Activated T-helper 17 cell treated with anti-CD3 and anti-CD28 coated beads, Interleukin-2, amount 50 U/mL, for 72 hours (primary cell): ENCODE results near the gene GTF2H4. TPM values are rescaled to one million over a fixed set of nuclear protein-coding genes. Genes with fewer than 3 reads are reported as not detected.

ENCODE experiments used
- ATAC-seq: fragments of 150-1000 bp; cut with Tn5 transposase; replicated peaks from 2 replicates; pipeline ENCODE4 v1.10.0; 2021; ENCODE audit warnings: mild to moderate bottlenecking, moderate library complexity
- H3K27ac Mint-ChIP-seq: one replicate; pipeline ENCODE4 v1.8.0; 2022; ENCODE audit warnings: mixed read lengths
- H3K27me3 Mint-ChIP-seq: one replicate; pipeline ENCODE4 v1.8.0; 2022; ENCODE audit warnings: mixed read lengths
- H3K36me3 Mint-ChIP-seq: one replicate; pipeline ENCODE4 v1.8.0; 2022; ENCODE audit warnings: low read depth, mild to moderate bottlenecking, mixed read lengths
- H3K4me1 Mint-ChIP-seq: one replicate; pipeline ENCODE4 v1.8.0; 2022; ENCODE audit warnings: mixed read lengths
- H3K4me3 Mint-ChIP-seq: one replicate; pipeline ENCODE4 v1.8.0; 2022; ENCODE audit warnings: mild to moderate bottlenecking, mixed read lengths
- H3K9me3 Mint-ChIP-seq: one replicate; pipeline ENCODE4 v1.8.0; 2022; ENCODE audit warnings: mixed read lengths
- total RNA-seq, 2 donors: library from RNA; stranded (reverse); gene quantifications; one replicate each; pipeline ENCODE4 v1.2.3, GENCODE V29; 2022

Gene GTF2H4
- total RNA-seq, 2 donors from 2014 or later: 34.3 to 39.9 TPM

DNA sequence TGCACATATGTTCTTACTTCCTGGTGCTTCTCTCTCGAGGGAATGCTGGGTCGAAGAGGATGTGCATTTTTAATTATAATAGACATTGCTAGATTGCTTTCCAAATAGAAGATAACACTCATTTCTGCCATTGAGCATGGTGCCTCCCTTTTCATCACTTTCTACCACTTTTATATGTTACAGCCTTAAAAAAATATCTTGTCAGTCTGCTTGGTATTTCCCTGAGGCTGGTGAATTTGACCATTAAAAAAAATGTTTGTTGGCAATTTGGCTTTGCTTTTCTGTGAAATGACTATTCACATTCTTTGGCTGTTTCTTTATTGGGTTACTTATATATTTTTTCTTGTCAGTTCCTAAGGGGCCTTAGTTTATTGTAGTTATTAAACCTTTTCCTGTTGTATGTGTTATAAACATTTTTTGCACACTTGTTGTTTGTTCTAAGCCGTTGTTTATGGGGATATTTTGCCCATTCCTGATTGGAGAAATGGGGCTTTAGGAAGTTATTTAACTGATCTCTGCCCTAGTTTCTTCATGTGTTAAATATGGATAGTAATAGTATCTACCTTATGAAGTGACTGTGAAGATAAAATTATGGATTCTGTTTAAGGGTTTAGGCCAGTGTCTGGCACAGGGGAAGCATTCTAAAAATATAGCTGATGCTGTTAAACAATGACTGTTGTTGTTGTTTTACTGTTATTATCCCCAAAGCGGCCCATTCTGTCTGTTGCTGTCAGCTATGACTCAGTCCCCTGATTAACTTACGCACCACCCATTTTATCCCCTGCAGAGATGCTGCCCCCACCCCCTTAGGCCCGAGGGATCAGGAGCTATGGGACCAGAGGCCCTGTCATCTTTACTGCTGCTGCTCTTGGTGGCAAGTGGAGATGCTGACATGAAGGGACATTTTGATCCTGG lies 19.8 kb upstream of the GTF2H4 start:
- no peak overlapping the region for H3K27ac Mint-ChIP-seq
- ATAC-seq: no peak
- H3K9me3 Mint-ChIP-seq: no peaks in the 10 kb centered on the region
- H3K27me3 Mint-ChIP-seq: no peaks in the 10 kb centered on the region
- H3K36me3 Mint-ChIP-seq: peaks cover 5% of the 10 kb centered on the region
- H3K4me1 Mint-ChIP-seq: peaks cover 23% of the 10 kb centered on the region
- H3K4me3 Mint-ChIP-seq: no peak overlapping the region

- no peak overlapping the region for H3K4me3 Mint-ChIP-seq
- H3K27ac Mint-ChIP-seq: no peak overlapping the region
- H3K9me3 Mint-ChIP-seq: no peaks in the 10 kb centered on the region
- no peak for ATAC-seq
- peaks cover 5% of the 10 kb centered on the region for H3K36me3 Mint-ChIP-seq
- H3K27me3 Mint-ChIP-seq: no peaks in the 10 kb centered on the region
- H3K4me1 Mint-ChIP-seq: peaks cover 19% of the 10 kb centered on the region
Measured at GRCh38 chr6:30888816-30889495, 19.1 kb upstream of the GTF2H4 start.

DNA sequence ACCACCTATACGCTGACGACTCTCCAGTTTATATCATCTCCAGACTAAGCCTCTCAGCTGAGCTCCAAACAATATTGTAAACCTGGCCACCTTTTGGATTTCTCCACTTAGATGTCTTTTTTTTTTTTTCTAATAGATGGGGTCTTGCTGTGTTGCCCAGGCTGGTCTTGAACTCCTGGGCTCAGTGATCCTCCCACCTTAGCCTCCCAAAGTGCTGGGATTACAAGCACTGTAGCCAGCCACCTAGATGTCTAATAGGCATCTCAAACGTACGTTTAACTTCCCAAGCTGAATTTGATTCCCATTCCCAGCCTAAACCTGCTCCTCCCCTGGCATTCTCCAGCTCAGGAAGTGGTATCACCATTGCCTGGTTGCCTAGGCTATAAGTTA lies 18.5 kb upstream of the GTF2H4 start:
- Mint-ChIP-seq H3K4me1 (peaks cover 19% of the 10 kb centered on the region), H3K27me3 (no peaks in the 10 kb centered on the region), H3K9me3 (no peaks in the 10 kb centered on the region), H3K27ac (peak overlapping the region; percentile 67), H3K36me3 (peaks cover 5% of the 10 kb centered on the region), H3K4me3 (no peak overlapping the region)
- ATAC-seq: no peak

GRCh38 chr6:30889921-30890645 lies 17.9 kb upstream of the GTF2H4 start:
- H3K27ac Mint-ChIP-seq: peak overlapping the region; percentile 67
- H3K4me1 Mint-ChIP-seq: peaks cover 19% of the 10 kb centered on the region
- H3K36me3 Mint-ChIP-seq: peaks cover 5% of the 10 kb centered on the region
- ATAC-seq: no peak
- no peaks in the 10 kb centered on the region for H3K9me3 Mint-ChIP-seq
- no peak overlapping the region for H3K4me3 Mint-ChIP-seq
- H3K27me3 Mint-ChIP-seq: no peaks in the 10 kb centered on the region

- Mint-ChIP-seq H3K4me3 (no peak overlapping the region), H3K27ac (no peak overlapping the region), H3K27me3 (no peaks in the 10 kb centered on the region), H3K9me3 (no peaks in the 10 kb centered on the region), H3K36me3 (peaks cover 5% of the 10 kb centered on the region), H3K4me1 (peaks cover 12% of the 10 kb centered on the region)
- no peak for ATAC-seq
Measured at GRCh38 chr6:30890646-30891449, 17.2 kb upstream of the GTF2H4 start.

GRCh38 chr6:30891450-30891723 lies 16.6 kb upstream of the GTF2H4 start:
- H3K27ac Mint-ChIP-seq: no peak overlapping the region
- H3K4me3 Mint-ChIP-seq: no peak overlapping the region
- no peak for ATAC-seq
- H3K9me3 Mint-ChIP-seq: no peaks in the 10 kb centered on the region
- no peaks in the 10 kb centered on the region for H3K27me3 Mint-ChIP-seq
- H3K36me3 Mint-ChIP-seq: peaks cover 5% of the 10 kb centered on the region
- peaks cover 6% of the 10 kb centered on the region for H3K4me1 Mint-ChIP-seq

DNA sequence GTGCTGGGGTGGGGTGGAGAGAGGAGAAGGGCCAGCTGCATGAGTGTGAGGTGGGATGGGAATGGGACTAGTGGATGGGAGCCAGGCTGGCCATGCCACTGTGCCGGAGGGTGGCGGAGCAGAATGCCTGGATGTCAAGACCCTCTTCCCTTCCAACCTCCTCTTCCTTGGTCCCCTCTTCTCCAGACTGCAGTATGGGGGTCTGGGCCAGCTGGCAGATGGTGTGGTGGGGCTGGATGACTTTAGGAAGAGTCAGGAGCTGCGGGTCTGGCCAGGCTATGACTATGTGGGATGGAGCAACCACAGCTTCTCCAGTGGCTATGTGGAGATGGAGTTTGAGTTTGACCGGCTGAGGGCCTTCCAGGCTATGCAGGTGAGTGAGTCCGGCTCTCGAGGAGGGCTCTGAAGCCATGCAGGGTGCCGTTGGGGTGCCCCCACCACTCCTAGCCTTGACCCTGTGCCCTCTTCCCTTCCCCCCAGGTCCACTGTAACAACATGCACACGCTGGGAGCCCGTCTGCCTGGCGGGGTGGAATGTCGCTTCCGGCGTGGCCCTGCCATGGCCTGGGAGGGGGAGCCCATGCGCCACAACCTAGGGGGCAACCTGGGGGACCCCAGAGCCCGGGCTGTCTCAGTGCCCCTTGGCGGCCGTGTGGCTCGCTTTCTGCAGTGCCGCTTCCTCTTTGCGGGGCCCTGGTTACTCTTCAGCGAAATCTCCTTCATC lies 16.0 kb upstream of the GTF2H4 start:
- H3K27ac Mint-ChIP-seq: no peak overlapping the region
- H3K27me3 Mint-ChIP-seq: no peaks in the 10 kb centered on the region
- no peak overlapping the region for H3K4me3 Mint-ChIP-seq
- peaks cover under 1% of the 10 kb centered on the region for H3K4me1 Mint-ChIP-seq
- no peaks in the 10 kb centered on the region for H3K9me3 Mint-ChIP-seq
- no peak for ATAC-seq
- peaks cover 5% of the 10 kb centered on the region for H3K36me3 Mint-ChIP-seq

GRCh38 chr6:30893001-30893591 lies 14.9 kb upstream of the GTF2H4 start:
- no peaks in the 10 kb centered on the region for H3K4me1 Mint-ChIP-seq
- no peak for ATAC-seq
- H3K36me3 Mint-ChIP-seq: peaks cover 5% of the 10 kb centered on the region
- H3K4me3 Mint-ChIP-seq: no peak overlapping the region
- no peaks in the 10 kb centered on the region for H3K27me3 Mint-ChIP-seq
- H3K9me3 Mint-ChIP-seq: no peaks in the 10 kb centered on the region
- H3K27ac Mint-ChIP-seq: no peak overlapping the region

DNA sequence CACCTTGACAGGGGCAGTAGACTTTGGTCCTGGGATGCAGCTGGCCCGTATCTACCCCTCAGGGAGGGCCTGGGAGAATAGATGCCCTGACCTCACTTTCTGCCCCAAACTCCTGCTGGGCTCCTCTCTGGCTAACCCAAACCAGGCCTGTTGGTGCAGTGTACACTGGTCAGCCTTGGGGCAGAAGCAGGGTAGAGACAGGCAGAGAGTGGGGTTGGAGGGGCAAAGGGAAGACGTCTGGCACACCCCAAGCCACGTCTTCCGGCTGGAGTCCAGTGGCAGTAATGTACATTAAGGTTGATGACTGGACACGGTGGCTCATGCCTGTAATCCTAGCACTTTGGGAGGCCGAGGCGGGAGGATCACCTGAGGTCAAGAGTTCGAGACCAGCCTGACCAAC lies 14.3 kb upstream of the GTF2H4 start:
- no peak overlapping the region for H3K27ac Mint-ChIP-seq
- no peak overlapping the region for H3K4me3 Mint-ChIP-seq
- no peaks in the 10 kb centered on the region for H3K4me1 Mint-ChIP-seq
- no peaks in the 10 kb centered on the region for H3K27me3 Mint-ChIP-seq
- ATAC-seq: no peak
- H3K9me3 Mint-ChIP-seq: no peaks in the 10 kb centered on the region
- H3K36me3 Mint-ChIP-seq: peaks cover 8% of the 10 kb centered on the region

GRCh38 chr6:30894381-30894780 lies 13.6 kb upstream of the GTF2H4 start:
- Mint-ChIP-seq H3K27ac (no peak overlapping the region), H3K9me3 (no peaks in the 10 kb centered on the region), H3K27me3 (no peaks in the 10 kb centered on the region), H3K4me1 (no peaks in the 10 kb centered on the region), H3K36me3 (peaks cover 10% of the 10 kb centered on the region), H3K4me3 (no peak overlapping the region)
- ATAC-seq: no peak

DNA sequence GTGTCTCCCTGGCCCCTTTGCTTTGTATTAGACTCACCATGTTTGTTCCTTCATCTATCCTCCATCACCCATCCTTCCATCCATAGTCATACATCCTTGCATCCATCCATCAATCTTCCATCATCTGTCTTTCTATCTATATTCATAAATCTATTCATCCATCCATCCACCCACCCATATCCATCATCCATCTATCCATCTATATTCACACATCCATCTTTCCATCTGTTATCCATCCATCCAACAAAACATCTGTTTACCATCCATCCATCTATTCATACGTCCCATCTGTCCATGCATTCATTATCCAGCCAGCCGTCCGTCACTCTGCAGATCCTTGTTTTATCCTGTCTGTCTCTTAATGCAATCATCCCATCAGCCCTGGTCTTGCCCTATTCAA lies 13.1 kb upstream of the GTF2H4 start:
- no peak overlapping the region for H3K4me3 Mint-ChIP-seq
- no peaks in the 10 kb centered on the region for H3K27me3 Mint-ChIP-seq
- no peak overlapping the region for H3K27ac Mint-ChIP-seq
- no peaks in the 10 kb centered on the region for H3K4me1 Mint-ChIP-seq
- H3K36me3 Mint-ChIP-seq: peaks cover 7% of the 10 kb centered on the region
- H3K9me3 Mint-ChIP-seq: no peaks in the 10 kb centered on the region
- no peak for ATAC-seq

DNA sequence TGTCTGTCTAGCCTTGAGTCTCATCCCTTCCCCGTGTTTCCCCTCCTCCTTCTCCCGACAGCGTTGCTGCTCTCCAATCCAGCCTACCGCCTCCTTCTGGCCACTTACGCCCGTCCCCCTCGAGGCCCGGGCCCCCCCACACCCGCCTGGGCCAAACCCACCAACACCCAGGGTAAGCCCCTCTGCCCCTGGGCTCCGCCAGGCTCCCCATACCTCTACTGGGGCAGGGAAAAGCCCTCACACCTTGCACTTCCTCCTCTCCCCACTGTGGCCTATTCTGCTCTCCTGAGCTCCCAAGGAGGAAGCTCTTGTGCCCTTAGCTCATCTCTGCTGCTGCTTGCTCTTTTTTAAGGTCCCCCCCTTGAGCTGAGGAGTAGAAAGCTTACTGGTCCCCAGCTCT lies 12.7 kb upstream of the GTF2H4 start:
- no peaks in the 10 kb centered on the region for H3K9me3 Mint-ChIP-seq
- no peak overlapping the region for H3K4me3 Mint-ChIP-seq
- peaks cover 5% of the 10 kb centered on the region for H3K36me3 Mint-ChIP-seq
- no peak for ATAC-seq
- H3K4me1 Mint-ChIP-seq: no peaks in the 10 kb centered on the region
- H3K27ac Mint-ChIP-seq: no peak overlapping the region
- H3K27me3 Mint-ChIP-seq: no peaks in the 10 kb centered on the region

DNA sequence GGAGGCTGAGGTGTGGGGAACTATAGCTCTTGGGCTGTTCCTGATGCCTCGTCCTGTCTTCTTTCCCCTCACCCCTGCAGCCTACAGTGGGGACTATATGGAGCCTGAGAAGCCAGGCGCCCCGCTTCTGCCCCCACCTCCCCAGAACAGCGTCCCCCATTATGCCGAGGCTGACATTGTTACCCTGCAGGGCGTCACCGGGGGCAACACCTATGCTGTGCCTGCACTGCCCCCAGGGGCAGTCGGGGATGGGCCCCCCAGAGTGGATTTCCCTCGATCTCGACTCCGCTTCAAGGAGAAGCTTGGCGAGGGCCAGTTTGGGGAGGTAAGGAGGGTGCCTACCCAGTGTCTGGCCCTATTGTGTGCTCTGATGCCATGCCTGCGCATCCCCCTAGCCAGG lies 11.5 kb upstream of the GTF2H4 start:
- Mint-ChIP-seq H3K4me1 (no peaks in the 10 kb centered on the region), H3K27ac (no peak overlapping the region), H3K9me3 (no peaks in the 10 kb centered on the region), H3K36me3 (peaks cover 5% of the 10 kb centered on the region), H3K27me3 (no peaks in the 10 kb centered on the region), H3K4me3 (no peak overlapping the region)
- no peak for ATAC-seq
